Lower leg skin (tissue), 4 donors: ENCODE data around the gene AP5Z1. TPM values are rescaled to one million over a fixed set of nuclear protein-coding genes. Genes with fewer than 3 reads are reported as not detected.

Experiments used
- DNase-seq, 2 donors: peaks; one replicate each; pipeline ENCODE4 v3.0.0-alpha.2; 2019; ENCODE audit warnings: low spot score in 2 of 2
- H3K4me3 ChIP-seq: fragments of 200-600 bp; sonication (generic); 2 replicates; pipeline ENCODE4 v1.5.1; 2017; ENCODE audit warnings: mild to moderate bottlenecking, low read depth; ENCODE audit not compliant: poor library complexity, severe bottlenecking
- CTCF ChIP-seq, 3 donors: fragments of 450-650 bp; IDR thresholded peaks; one replicate each; pipeline ENCODE4 v1.5.1; 2016; ENCODE audit warnings: antibody characterized with exemption in 3 of 3, mild to moderate bottlenecking in 3 of 3, moderate library complexity in 2 of 3
- POLR2A ChIP-seq, 2 donors: fragments of 450-650 bp; IDR thresholded peaks; one replicate each; pipeline ENCODE4 v1.6.1; 2016 to 2017; ENCODE audit warnings: antibody characterized with exemption in 2 of 2, mild to moderate bottlenecking in 1 of 2, moderate library complexity in 1 of 2
- WGBS, 2 donors: methylation state at CpG; one replicate each; pipeline ENCODE4 v1.1.5; 2018; 5-methylcytosine and 5-hydroxymethylcytosine counted together
- intact Hi-C: fragments of 100-400 bp; cut with DNase I; formaldehyde crosslinking; loops from one replicate; pipeline ENCODE4 v1.15.0; 2023; ENCODE audit warnings: low total_unique reads
- total RNA-seq, 4 donors: library from RNA; depleted of rRNA; stranded (reverse); fragments of >200 nt; gene quantifications; one replicate each; pipeline ENCODE4 v1.1.0, GENCODE V29; 2016

AP5Z1 gene
- total RNA-seq, 4 donors from 2014 or later: 43.1 to 87.4 (median 61.3) TPM

GRCh38 chr7:4759211-4759610 lies 16.2 kb upstream of the AP5Z1 start:
- TF ChIP-seq POLR2A (IDR thresholded peaks at IDR 0.05) (no peak), CTCF (IDR thresholded peaks at IDR 0.05) (no peak)
- intact Hi-C loops: no loop called here
- no peak for DNase-seq
- 94 to 97% methylated on average over 27 to 28 of the region's 40 CpGs for WGBS, 2 donors
- H3K4me3 ChIP-seq: no peak overlapping the region

- no peak for DNase-seq
- TF ChIP-seq POLR2A (IDR thresholded peaks at IDR 0.05): no peak
- no peak for TF ChIP-seq CTCF (IDR thresholded peaks at IDR 0.05)
- intact Hi-C loops: no loop called here
- 93% methylated on average over 26 of the region's 26 CpGs for WGBS, 2 donors
- H3K4me3 ChIP-seq: no peak overlapping the region
Measured at GRCh38 chr7:4760952-4761351, 14.5 kb upstream of the AP5Z1 start.

- DNase-seq: no peak
- WGBS, 2 donors: 69% methylated on average over 40 to 49 of the region's 54 CpGs
- intact Hi-C loops: no loop called here
- TF ChIP-seq POLR2A (IDR thresholded peaks at IDR 0.05) (no peak), CTCF (IDR thresholded peaks at IDR 0.05) (no peak)
- no peak overlapping the region for H3K4me3 ChIP-seq
Measured at GRCh38 chr7:4762121-4763055, 13.0 kb upstream of the AP5Z1 start.

GRCh38 chr7:4763091-4763793 lies 12.2 kb upstream of the AP5Z1 start:
- TF ChIP-seq CTCF (IDR thresholded peaks at IDR 0.05) (no peak), POLR2A (IDR thresholded peaks at IDR 0.05) (no peak)

GRCh38 chr7:4763794-4764185 lies 11.6 kb upstream of the AP5Z1 start:
- no peak for DNase-seq
- H3K4me3 ChIP-seq: no peak overlapping the region
- TF ChIP-seq CTCF (IDR thresholded peaks at IDR 0.05) (no peak), POLR2A (IDR thresholded peaks at IDR 0.05) (no peak)
- intact Hi-C loops: no loop called here
- 96 to 97% methylated on average over 21 of the region's 21 CpGs for WGBS, 2 donors

More at GRCh38 chr7:4763091-4763793, 12.2 kb upstream of the AP5Z1 start:
- intact Hi-C loops: no loop called here
- no peak overlapping the region for H3K4me3 ChIP-seq
- DNase-seq: no peak
- 87 to 91% methylated on average over 32 of the region's 32 CpGs for WGBS, 2 donors
